B cell (primary cell): ENCODE results near the gene VPS11.

Experiments used
- EZH2 ChIP-seq: IDR thresholded peaks from 2 replicates; pipeline ENCODE4 v1.6.1; 2012; ENCODE audit warnings: borderline replicate concordance, low read depth, mild to moderate bottlenecking, moderate library complexity, low read length; ENCODE audit not compliant: insufficient read depth, poor library complexity, severe bottlenecking
- TF ChIP-seq, protein P1 (sequence below): fragments of 200-600 bp; IDR thresholded peaks from one replicate; pipeline ENCODE4 v1.8.0; 2022; ENCODE audit warnings: antibody characterized with exemption, mild to moderate bottlenecking

- TF ChIP-seq EZH2, result no peak
- TF ChIP-seq, protein P1, sequence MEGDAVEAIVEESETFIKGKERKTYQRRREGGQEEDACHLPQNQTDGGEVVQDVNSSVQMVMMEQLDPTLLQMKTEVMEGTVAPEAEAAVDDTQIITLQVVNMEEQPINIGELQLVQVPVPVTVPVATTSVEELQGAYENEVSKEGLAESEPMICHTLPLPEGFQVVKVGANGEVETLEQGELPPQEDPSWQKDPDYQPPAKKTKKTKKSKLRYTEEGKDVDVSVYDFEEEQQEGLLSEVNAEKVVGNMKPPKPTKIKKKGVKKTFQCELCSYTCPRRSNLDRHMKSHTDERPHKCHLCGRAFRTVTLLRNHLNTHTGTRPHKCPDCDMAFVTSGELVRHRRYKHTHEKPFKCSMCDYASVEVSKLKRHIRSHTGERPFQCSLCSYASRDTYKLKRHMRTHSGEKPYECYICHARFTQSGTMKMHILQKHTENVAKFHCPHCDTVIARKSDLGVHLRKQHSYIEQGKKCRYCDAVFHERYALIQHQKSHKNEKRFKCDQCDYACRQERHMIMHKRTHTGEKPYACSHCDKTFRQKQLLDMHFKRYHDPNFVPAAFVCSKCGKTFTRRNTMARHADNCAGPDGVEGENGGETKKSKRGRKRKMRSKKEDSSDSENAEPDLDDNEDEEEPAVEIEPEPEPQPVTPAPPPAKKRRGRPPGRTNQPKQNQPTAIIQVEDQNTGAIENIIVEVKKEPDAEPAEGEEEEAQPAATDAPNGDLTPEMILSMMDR, result no peak
Observed at GRCh38 chr11:119024430-119025098, 43.1 kb upstream of the VPS11 start.
